Forelimb muscle (tissue), 1 donor: ENCODE measurements around the gene CDK12. TPM values are rescaled to one million over a fixed set of nuclear protein-coding genes. Genes with fewer than 3 reads are reported as not detected.
A peak's percentile ranks its signal among the peaks of the same experiment; 100 is the strongest.
"Not testable (repeated sequence)": the region's sequence is repeated elsewhere in the genome, so short reads cannot be mapped to it uniquely, and the experiment has no call there.

ENCODE experiments used
- DNase-seq: peaks from one replicate; pipeline ENCODE4 v3.0.0-alpha.2; 2013; ENCODE audit warnings: low read depth
- polyA plus RNA-seq: library from polyadenylated mRNA; unstranded; fragments of 120-200 nt; gene quantifications from one replicate; pipeline ENCODE4 v1.2.1, GENCODE V29; 2013; ENCODE audit not compliant: insufficient read length

The CDK12 gene
- 29.6 TPM for polyA plus RNA-seq

DNA sequence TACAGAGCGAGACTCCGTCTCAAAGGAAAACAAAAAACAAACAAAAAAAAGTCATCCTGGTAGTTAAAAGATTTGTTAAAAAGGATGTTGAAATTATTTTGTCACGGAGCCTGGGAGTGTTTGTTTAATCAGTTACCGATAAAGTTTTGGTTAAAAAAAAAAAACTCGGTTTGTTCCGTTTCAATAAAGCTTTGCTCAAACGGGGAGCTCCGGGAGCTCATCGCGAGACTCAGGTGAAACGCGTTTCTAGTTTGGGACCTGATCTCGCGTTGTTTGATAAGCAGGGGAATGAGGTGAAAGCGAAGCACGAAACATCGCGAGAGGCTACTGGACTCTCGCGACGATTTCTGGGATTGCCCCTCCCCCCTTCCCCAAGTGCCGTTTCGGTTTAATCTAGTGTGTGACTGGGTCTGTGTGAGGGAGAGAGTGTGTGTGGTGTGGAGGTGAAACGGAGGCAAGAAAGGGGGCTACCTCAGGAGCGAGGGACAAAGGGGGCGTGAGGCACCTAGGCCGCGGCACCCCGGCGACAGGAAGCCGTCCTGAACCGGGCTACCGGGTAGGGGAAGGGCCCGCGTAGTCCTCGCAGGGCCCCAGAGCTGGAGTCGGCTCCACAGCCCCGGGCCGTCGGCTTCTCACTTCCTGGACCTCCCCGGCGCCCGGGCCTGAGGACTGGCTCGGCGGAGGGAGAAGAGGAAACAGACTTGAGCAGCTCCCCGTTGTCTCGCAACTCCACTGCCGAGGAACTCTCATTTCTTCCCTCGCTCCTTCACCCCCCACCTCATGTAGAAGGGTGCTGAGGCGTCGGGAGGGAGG, at the start of gene CDK12:
Gene CDK12, plus strand, starts transcription at position 374 of the 813 bp plus-strand sequence. CDS start 586 bp downstream, outside the sequence.
- peak; percentile 100 for DNase-seq

DNA sequence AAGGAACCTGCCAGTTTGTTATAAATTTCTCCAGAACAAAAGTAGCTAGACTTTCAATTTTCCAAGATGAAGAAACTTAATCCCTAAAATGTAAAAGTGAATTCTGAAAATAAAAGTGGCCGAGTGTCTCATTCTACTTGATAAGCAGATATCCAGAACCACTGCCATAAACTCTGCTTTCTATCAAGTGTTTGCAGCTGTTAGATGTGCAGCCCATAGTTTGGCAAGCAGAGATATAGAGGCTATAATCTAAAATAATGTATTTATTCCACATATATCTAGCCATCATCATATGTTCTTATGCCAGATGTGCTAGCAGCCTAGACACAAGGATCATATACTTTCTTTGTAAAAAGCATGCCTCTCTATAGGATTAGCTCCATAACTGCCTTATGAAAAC, 45.1 kb upstream of the CDK12 start:
- DNase-seq, result no peak

DNA sequence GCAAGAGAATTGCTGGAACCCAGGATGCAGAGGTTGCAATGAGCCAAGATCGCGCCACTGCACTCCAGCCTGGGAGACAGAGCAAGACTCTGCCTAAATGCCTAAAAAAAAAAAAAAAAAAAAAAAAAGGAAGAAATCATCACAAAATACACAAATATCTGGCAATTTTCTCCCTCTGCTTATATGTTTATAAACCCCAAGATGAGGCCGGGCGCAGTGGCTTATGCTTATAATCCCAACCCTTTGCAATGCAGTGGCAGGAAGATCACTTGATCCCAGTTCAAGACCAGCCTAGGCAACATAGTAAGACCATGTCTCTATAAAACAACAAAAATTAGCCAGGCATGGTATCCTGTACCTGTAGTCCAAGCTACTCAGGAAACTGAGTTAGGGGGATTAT, 31.7 kb upstream of the CDK12 start:
- no peak for DNase-seq

DNA sequence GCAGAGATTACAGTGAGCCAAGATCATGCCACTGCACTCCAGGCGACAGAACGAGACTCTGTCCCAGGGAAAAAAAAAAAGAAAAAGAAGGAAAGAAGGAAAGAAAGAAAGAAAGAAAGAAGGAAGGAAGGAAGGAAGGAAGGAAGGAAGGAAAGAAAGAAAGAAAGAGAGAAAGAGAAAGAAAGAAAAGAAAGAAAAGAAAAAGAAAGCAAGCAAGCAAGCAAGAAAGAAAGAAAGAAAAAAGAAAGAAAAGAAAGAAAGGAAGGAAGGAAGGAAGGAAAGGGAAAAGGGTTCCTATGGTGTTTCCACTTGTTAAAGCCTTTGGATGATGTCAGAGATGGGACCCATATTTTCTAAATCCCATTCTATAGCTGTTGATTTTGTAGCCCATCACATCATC, 21.4 kb upstream of the CDK12 start:
- not testable (repeated sequence) for DNase-seq

DNA sequence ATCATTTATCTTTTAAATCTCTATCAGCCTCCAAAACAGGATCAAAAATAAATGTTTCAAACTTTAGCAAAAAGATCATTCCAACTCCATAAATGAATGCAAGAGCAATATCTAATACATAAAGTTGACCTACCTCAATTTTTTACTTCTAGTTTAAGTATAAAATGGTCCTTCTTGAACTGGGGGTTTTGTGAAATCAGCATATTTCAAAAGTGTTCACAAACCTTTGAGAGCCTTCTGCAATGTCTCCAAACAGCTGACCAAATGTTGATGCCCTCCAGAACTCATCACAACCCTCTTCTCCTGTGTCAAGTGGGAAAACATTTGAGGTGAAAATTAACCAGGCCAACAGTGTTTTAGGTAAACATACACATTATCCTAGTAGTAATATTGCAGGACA, 18.0 kb upstream of the CDK12 start:
- no peak for DNase-seq

DNA sequence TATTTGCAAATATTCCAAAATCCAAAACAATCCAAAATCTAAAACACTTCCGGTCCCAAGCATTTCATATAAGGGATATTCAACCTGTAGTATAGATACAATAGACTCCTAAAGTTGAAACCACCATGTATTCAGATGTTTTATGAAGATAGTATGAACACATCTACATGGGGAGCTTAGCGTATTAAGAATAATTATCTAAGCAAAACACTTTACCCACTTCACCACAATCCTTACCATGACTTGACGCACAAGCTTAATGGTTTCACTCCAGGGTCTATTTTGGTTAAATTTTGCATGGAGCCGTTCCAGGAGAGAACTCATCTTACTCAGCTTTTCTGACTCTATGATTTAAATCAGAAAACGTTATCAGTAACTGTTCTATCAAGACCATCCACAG, 13.7 kb upstream of the CDK12 start:
- no peak for DNase-seq

DNA sequence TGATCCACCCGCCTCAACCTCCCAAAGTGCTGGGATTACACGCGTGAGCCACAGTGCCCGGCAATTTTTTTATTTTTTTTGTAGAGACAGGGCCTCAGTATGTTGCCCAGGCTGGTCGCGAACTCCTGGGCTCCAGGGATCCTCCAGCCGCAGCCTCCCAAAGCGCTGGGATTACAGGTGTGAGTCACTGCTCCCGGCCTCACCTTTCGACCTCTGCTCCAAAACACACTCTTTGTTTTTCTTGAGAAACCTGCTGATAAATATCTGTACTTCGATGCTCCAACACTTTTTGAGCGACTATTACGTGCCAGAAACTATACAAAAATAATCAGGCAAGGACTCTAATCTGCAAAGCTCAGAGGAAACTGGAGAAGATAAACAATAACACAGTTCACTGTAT, 11.2 kb upstream of the CDK12 start:
- DNase-seq, result no peak

DNA sequence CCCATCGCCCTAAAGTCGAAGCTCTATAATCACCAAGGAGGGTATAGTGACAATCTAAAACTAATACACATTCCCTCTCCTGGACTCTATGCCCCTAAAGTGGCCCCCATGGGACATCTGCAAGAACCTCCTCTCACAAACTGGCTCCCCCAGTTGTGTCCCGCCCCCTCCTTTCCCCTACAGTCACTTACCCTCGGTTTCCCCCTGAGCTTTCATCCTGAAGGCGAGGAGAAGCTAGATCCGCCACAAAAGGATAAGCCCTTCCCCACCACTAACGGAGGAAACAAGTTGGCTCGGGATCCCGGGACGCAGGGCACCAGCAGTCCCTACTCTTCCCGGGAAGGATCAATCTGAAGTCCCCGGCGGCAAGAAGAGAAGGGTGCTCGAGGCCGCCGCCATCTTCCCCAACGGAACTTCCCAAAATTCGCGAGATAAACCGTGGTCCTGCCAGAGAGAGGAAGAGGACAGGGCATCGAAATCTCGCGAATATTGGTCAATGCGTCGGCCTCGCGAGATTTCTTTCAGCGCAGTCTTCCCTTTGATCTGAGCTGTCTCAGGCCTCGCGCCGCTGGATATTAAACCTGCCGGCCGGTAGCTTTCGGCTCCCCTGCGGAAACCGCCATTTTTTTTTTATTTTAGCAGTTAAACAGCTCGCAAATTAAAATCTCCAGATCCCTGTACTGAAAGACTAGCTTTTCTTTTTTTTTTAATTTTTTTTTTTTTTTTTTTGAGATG, 10.3 kb upstream of the CDK12 start, which contains the start of gene MED1:
Gene MED1, minus strand, starts transcription at position 417 of the 735 bp plus-strand sequence. Its CDS starts 201 bp downstream, at position 216.
- peak; percentile 98 for DNase-seq

DNA sequence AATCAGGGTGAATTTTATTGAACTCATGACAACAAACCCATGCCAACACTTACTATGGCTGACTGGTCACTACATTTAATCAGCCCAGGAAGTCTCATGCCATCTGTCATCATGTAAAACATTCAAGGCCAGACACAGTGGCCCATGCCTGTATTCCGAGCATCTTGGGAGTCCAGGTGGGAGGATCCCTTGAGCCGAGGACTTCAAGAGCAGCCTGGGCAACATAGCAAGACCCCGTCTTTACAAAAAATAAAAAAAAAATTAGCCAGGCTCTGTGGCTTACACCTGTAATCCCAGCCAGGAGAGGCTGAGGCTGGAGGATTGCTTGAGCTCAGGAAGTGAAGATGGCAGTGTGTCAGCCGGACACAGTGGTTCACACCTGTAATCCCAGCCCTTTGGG, 5.4 kb upstream of the CDK12 start:
- DNase-seq, result no peak

DNA sequence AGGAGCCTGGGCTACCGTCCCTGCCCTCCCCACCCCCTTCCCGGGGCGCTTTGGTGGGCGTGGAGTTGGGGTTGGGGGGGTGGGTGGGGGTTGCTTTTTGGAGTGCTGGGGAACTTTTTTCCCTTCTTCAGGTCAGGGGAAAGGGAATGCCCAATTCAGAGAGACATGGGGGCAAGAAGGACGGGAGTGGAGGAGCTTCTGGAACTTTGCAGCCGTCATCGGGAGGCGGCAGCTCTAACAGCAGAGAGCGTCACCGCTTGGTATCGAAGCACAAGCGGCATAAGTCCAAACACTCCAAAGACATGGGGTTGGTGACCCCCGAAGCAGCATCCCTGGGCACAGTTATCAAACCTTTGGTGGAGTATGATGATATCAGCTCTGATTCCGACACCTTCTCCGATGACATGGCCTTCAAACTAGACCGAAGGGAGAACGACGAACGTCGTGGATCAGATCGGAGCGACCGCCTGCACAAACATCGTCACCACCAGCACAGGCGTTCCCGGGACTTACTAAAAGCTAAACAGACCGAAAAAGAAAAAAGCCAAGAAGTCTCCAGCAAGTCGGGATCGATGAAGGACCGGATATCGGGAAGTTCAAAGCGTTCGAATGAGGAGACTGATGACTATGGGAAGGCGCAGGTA, 762 bp downstream of the CDK12 start:
- no peak for DNase-seq

DNA sequence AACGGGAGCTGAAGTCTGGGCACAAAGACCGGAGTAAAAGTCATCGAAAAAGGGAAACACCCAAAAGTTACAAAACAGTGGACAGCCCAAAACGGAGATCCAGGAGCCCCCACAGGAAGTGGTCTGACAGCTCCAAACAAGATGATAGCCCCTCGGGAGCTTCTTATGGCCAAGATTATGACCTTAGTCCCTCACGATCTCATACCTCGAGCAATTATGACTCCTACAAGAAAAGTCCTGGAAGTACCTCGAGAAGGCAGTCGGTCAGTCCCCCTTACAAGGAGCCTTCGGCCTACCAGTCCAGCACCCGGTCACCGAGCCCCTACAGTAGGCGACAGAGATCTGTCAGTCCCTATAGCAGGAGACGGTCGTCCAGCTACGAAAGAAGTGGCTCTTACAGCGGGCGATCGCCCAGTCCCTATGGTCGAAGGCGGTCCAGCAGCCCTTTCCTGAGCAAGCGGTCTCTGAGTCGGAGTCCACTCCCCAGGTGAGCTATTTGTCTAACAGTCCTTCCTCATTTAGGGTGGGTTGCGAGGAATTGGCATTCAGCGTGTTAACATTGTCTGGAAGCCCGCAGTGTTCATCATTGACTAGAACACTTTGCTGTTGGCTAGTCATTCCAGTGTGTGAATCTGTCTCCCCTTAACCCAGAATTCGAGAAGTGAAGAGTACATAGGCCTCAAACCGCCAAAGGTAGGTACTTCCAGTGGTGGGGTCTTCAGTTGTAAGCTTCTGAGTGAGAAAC, 1.5 kb downstream of the CDK12 start:
- no peak for DNase-seq

DNA sequence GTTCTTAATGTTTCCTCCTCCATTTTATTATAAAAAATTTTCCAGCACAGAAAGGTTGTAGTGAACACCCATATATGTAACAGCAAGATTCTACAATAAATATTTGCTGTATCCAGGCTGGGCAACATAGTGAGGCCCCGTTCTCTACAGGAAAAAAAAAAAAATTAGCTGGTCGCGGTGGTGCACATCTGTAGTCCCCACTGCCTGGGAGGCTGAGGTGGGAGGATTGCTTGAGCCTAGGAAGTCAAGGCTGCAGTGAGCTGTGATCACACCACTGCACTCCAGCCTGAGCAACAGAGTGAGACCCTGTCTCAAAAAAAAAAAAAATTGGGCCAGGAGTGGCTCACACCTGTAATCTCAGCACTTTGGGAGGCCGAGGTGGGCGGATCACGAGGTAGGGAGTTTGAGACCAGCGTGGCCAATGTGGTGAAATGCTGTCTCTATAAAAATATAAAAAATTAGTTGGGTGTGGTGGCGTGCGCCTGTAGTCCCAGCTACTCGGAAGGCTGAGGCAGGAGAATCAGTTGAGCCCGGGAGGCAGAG, 3.4 kb downstream of the CDK12 start:
- DNase-seq, result not testable (repeated sequence)

DNA sequence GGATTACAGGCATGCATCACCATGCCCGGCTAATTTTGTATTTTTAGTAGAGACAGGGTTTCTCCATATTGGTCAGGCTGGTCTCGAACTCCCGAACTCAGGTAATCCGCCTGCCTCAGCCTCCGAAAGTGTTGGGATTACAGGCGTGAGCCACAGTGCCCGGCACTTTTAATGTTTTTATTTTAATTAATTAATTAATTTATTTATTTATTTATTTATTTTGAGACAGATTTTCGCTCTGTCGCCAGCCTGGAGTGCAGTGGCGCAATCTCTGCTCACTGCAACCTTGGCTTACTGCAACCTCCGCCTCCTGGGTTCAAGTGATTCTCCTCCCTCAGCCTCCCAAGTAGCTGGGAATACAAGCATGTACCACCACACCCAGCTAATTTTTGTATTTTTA, 7.3 kb downstream of the CDK12 start:
- DNase-seq, result not testable (repeated sequence)

DNA sequence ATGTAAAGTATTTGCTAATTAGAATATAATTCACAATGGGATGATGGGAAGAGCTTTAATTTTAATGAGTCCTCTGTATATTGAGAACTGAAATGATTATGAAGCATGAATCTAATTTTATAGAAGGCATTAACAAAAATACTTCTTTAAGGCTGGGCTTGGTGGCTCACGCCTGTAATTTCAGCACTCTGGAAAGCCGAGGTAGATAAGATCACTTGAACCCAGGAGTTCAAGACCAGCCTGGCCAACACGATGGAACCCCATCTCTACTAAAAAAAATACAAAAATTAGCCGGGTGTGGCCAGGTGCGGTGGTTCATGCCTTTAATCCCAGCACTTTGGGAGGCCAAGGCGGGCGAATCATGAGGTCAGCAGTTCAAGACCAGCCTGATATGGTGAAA, 12.0 kb downstream of the CDK12 start:
- DNase-seq, result no peak

DNA sequence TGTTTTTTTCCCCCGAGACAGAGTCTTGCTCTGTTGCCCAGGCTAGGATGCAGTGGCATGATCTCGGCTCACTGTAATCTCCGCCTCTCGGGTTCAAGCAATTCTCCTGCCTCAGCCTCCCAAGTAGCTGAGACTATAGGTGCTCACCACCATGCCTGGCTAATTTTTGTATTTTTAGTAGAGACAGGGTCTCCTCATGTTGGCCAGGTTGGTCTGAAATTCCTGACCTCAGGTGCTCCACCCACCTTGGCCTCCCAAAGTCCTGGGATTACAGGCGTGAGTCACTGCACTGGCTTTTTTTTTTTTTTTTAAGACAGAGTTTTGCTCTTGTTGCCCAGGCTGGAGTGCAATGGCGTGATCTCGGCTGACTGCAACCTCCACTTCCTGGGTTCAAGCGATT, 18.3 kb downstream of the CDK12 start:
- not testable (repeated sequence) for DNase-seq

DNA sequence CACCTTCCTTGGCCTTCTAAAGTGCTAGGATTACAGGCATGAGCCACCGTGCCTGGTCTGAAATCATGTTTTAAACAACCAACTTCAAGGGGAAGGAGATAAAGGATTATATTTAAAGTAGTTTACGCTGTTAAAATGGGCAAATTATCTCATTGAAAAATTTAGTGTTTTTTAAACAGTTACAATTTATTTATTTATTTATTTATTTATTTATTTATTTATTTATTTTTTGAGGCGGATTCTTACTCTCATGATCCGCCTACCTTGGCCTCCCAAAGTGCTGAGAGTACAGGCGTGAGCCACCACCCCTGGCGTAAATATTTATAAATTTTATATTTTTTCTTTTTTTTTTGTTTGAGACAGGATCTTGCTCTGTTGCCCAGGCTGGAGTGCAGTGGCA, 22.2 kb downstream of the CDK12 start:
- DNase-seq, result no peak

DNA sequence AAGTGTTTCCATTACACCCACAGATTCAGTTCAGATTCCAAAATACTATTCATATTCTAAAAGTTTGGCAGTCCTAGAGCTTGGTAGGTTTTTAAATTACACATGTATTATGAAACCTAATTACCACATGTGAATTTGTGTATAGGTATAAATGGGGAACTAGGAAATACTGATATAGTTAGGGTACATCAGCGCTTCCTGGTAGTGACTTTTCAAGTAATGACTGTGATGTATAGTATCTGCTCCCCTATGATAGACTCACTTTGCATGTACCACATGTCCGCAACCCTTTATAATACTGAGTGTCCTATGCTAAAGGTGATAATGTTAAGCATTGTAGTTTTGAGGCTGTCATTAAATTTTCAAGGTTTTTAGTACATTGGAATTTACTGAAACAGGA, 22.9 kb downstream of the CDK12 start:
- no peak for DNase-seq

DNA sequence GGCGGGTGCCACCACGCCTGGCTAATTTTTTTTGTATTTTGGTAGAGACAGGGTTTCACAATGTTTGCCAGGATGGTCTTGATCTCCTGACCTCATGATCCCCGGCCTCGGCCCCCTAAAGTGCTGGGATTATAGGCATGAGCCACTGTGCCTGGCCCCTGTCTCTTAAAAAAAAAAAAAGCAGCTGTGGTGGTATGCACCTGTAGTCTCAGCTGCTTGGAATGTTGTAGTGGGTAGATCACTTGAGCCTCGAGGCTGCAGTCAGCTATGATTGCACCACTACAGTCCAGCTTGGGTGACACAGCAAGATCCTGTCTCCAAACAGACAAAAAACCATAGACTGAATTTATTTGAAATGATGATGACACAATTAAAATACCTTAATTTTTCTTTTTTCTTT, 24.3 kb downstream of the CDK12 start:
- no peak for DNase-seq

DNA sequence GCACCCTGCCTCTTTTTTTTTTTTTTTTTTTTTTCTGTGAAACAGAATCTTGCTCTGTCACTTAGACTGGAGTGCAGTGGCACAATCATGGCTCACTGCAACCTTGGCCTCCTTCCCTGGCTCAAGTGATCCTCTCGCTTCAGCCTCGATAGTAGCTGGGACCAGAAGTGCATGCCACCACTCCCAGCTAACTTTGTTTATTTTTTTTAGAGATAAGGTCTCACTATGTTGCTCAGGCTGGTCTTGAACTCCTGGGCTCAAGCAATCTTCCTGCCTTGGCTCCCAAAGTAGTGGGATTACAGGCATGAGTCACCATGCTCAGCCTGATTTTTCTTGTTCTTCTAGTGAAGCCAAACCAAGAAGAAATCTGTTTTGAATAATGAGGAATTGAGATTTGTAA, 25.0 kb downstream of the CDK12 start:
- no peak for DNase-seq

DNA sequence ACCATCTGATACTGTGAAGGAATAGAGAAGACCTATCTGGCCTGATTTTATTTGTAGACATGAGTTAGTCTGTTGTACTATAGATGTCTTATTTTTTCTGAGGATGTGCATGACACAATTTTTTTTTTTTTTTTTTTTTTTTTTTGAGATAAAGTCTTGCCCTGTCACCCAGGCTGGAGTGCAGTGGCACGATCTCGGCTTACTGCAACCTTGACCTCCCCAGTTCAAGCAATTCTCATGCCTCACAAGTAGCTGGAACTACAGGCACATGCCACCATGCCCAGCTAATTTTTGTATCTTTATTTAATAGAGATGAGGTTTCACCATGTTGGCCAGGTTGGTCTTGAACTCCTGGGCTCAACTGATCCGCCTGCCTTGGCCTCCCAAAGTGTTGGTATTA, 26.2 kb downstream of the CDK12 start:
- not testable (repeated sequence) for DNase-seq

DNA sequence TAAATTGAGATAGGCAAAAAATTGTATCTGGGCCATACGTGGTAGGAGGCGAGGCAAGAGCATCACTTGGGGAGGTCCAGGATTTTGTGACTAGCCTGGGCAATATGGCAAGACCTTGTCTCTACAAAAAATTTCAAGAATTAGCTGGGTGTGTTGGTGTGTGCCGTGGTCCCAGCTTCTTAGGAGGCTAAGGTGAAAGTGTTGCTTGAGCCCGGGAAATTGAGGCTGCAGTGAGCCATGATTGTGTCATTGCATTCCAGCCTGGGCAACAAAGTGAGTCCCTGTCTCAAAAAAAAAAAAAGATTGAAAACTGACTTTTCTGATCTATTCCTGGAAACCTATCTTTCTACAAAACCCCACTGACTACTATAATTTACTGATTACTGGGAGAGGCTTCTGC, 26.7 kb downstream of the CDK12 start:
- no peak for DNase-seq
